ENCODE data around the gene SSBP3. TPM values are rescaled to one million over a fixed set of nuclear protein-coding genes. Genes with fewer than 3 reads are reported as not detected.

SSBP3 gene
- total RNA-seq, 1 donor from 2014 or later, result 110 TPM

DNA sequence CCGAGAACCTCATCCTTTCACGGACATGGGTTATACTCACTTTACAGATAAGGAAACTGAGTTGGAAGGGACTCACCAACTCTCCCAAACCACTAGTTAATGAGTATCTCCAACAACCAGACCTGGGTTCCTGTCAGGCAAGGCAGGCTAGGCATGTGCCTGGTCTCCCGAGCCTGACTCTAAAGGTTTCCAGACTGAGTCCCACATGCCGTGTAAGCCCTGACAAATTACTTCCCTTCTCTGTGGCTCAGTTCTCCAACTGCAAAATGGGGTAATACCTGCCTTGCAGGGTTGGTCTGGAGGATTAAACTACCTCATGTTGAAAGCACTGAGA is 34.3 kb downstream of the SSBP3 start:
- peak; percentile 27 for DNase-seq (ENCODE audit: low spot score)

- DNase-seq (ENCODE audit: low spot score), result peak; percentile 62
Measured at GRCh38 chr1:54371038-54371941, 34.9 kb downstream of the SSBP3 start.

GRCh38 chr1:54370287-54370989 is 35.8 kb downstream of the SSBP3 start:
- DNase-seq (ENCODE audit: low spot score), result no peak

GRCh38 chr1:54367613-54368012 is 38.6 kb downstream of the SSBP3 start:
- DNase-seq (ENCODE audit: low spot score), result no peak

DNA sequence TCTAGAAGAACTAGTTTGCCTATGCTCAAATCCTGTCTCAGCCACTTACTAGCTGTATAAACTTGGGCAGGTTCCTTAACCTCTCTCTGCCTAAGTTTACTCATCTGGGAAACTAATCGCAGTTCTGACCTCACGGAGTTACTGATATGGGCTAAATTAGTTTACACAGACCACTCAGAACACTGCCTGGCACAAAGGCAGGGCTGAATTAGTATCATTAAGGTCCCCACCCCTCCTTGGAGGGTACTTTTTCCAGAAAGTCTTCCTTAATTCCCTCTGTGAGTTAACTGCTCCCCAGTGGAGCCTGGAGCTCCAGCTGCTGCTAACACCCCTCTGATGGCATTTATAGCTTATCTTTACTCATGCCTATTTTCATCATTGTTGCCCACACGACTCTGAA is 40.3 kb downstream of the SSBP3 start:
- DNase-seq (ENCODE audit: low spot score), result no peak

GRCh38 chr1:54365398-54365797 is 40.8 kb downstream of the SSBP3 start:
- no peak for DNase-seq (ENCODE audit: low spot score)

GRCh38 chr1:54364995-54365394 is 41.2 kb downstream of the SSBP3 start:
- DNase-seq (ENCODE audit: low spot score), result peak; percentile 47

DNA sequence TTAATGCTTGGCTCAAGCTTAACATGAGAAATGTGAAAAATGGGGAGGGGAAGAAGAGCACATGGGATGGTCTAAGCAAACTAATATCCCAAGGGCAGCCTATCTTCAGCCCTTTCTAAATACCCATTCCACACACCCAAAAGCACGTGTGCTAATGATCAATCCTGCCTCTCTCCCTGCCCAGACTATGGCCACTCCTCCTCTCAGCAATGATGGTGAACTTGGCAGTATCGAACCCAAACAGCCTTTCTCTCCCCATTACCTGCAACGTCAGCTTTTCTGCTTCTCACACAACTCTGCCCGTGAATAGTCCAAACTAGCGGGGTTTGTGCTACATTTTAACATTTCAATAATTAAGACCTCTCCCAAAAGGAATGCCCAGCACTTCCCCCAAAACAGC is 41.6 kb downstream of the SSBP3 start:
- no peak for DNase-seq (ENCODE audit: low spot score)

GRCh38 chr1:54363925-54364324 is 42.3 kb downstream of the SSBP3 start:
- no peak for DNase-seq (ENCODE audit: low spot score)

GRCh38 chr1:54362881-54363340 is 43.3 kb downstream of the SSBP3 start:
- DNase-seq (ENCODE audit: low spot score), result no peak

- no peak for DNase-seq (ENCODE audit: low spot score)
Measured at GRCh38 chr1:54361342-54361741, 44.9 kb downstream of the SSBP3 start.

- no peak for DNase-seq (ENCODE audit: low spot score)
Measured at GRCh38 chr1:54360165-54361005, 45.8 kb downstream of the SSBP3 start.

- DNase-seq (ENCODE audit: low spot score), result no peak
Measured at GRCh38 chr1:54359393-54360162, 46.6 kb downstream of the SSBP3 start.

DNA sequence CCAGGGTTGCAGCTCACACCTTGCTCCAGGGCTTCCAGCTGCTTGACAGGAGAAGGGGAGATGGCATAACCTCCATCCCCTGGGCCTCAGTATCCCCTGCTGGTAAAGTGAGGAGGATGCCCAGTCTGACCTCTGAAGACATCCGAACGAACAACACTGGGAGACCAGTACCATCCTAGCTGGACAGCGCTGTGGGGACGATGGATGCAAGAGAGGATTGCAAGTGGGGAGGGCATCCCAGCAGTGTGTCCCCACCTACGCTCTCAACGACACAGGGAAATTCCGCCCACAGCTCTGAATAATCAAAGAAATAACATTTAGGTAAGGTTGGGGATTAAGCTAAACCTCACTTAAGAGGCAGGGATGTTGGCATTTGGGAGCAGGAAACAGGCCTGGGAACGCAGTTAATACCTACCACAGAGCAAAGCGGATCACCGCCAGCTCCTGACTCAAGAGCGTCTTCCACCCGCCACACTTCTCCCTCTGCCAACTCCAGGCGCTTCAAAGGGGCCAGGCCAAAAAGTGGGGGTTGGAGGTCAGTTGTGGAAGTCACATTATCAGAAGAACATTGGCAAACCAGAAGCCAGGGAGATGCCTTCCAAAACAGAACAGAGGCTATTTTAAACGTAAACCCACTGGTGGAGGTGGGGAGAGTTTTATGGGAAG is 47.6 kb downstream of the SSBP3 start:
- DNase-seq (ENCODE audit: low spot score), result no peak

GRCh38 chr1:54357967-54358366 is 48.2 kb downstream of the SSBP3 start:
- DNase-seq (ENCODE audit: low spot score), result no peak

DNA sequence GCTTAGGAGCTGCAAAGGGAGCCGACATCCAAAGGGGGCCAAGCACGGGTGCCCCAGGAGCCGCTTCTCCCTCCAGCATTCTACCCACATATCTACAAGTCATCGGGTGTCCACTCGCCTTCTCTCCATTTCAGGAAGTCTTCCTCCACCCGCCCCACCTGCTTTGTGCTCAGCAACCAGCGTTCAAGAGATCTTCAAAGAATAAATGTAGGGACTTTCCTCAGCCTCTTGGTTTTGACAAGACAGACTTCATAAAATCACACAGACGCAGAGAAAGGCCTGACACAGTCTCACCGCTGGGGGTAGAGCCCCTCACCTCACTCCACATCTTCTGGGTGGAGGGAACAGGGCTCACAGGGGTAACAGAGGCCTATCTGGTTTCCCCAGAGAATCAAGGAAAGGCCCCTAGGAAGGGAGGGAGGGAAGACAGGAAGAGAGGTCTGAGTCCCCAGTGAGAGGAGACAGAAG is 49.5 kb downstream of the SSBP3 start:
- no peak for DNase-seq (ENCODE audit: low spot score)

DNA sequence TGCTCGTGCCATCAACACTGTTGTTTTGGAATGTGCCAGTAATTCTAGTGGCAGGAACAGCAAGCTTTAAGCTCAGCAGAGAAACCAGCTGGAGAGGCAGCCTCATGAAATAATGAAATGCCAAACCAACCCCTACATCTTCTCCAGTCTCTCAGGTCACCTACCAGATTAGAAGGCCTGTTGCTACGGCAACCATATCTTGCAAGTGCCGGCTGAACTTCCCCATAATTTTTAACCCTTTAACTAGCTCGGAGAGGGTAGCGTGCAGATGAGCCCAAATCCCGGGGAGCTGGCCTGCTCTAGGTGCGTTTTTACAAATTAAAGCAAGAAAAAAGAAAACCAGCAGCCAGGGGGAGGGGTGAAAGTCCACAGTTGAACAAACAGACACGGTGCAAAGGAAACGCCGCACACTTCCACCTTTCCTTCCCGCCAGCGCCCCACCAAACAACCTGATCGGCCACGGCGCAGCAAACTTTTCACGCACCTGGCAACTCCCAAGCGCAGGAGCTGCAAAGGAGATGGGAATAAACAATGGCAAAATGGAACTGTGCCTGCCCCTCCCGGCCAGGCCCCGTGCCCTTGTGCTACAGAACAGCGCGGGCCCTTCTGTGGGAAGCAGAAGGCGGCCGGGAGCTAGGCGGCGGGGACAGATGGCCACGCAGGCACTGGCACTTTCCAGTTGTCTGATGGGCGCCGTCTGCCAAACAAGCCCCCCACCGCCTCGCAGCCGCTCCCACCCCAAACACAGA is 50.1 kb downstream of the SSBP3 start:
- no peak for DNase-seq (ENCODE audit: low spot score)

DNA sequence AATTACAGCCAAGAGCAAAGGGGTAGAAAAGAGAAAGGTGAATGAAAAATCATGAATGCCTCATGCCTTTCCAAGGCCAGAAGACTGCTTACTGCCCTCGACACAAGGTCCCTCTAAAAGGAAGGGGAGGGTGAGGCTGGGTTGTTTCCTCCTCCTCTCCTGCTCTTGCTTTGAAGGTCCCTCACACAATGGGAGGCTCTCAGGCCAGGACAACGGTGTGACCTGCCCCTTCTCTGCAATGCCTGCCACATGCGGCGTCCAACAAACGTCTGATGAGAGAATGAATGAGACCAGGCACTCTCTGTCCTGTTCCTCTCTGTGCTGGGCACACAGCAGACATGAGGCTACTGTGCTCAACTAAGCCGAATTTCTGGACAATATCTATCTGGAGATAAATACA is 51.3 kb downstream of the SSBP3 start:
- no peak for DNase-seq (ENCODE audit: low spot score)

GRCh38 chr1:54353959-54354358 is 52.2 kb downstream of the SSBP3 start:
- no peak for DNase-seq (ENCODE audit: low spot score)

DNA sequence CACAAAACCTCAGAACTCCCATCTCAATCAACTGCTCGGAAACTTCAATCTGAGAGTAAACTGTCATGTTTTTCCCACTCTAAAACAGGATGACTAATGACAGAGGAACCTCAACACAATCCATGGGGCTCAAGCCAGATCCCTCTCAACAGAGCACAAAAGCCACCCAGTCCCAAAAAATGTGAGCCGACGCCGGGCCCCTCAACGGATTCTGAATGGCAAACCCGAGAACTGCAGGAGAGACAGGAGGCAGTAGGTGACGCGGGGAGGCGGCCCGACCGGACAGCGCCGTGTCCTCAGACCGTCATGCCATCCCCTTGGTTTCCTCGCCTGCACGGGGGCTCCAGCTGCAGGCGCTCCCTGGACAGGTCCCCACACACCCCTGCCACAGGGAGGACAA is 53.4 kb downstream of the SSBP3 start:
- DNase-seq (ENCODE audit: low spot score), result no peak

All from mucosa of gallbladder (tissue), 1 donor.